C4-2B (cell line): ENCODE results near the gene ZSWIM1.

Experiments
- CTCF ChIP-seq: fragments of 450-650 bp; conservative IDR thresholded peaks from 2 replicates; pipeline ENCODE4 v1.5.1; 2017; ENCODE audit warnings: mild to moderate bottlenecking
- ZFX ChIP-seq: fragments of 450-650 bp; IDR thresholded peaks from 2 replicates; pipeline ENCODE4 v1.6.1; 2017

GRCh38 chr20:45920462-45921336, 39.7 kb downstream of the ZSWIM1 start:
- TF ChIP-seq CTCF (no peak), ZFX (no peak)
